K562 (cell line): ENCODE results near the gene ZBTB46. TPM values are rescaled to one million over a fixed set of nuclear protein-coding genes. Genes with fewer than 3 reads are reported as not detected.
A peak's percentile ranks its signal among the peaks of the same experiment; 100 is the strongest.

Source experiments
- ATAC-seq: fragments of 200-7000 bp; cut with Tn5 transposase; 3 replicates; pipeline ENCODE4 v1.9.1; 2020; ENCODE audit warnings: moderate library complexity
- BruUV-seq: library from RNA; stranded (reverse); fragments of 400-500 nt; replicated peaks from 2 replicates; lab custom pipeline; 2021; lab: Mats Ljungman, UMichigan
- CTCF ChIA-PET: fragments of 300-600 bp; formaldehyde crosslinking; extraction: SDS; loops from one replicate; lab custom pipeline; 2021; ENCODE audit warnings: low intra/inter-chr PET ratio; lab: Yijun Ruan, JAX
- POLR2A ChIA-PET: fragments of 300-600, 350-650 bp; sonication (Branson Sonifier 250); formaldehyde crosslinking; extraction: SDS; loops from one replicate; lab custom pipeline; 2021; ENCODE audit warnings: antibody characterized with exemption, inconsistent platforms; lab: Yijun Ruan, JAX
- DNase-seq, 4 experiments: peaks; one replicate each; pipeline versions ENCODE4 v3.0.0 to v3.0.0-alpha.2; 2011 to 2018; ENCODE audit warnings: low spot score in 3 of 4, mixed read lengths in 3 of 4; ENCODE audit errors: extremely low read depth in 1 of 4
- FAIRE-seq: peaks from 2 replicates; lab custom pipeline; 2011; peaks lifted over from hg19 to GRCh38; lab: Jason Lieb, UNC
- H2AFZ ChIP-seq: 2 replicates; pipeline ENCODE4 v1.6.0; 2011; ENCODE audit warnings: low read depth, low read length, control low read depth, inconsistent platforms
- H3K27ac ChIP-seq: fragments of 200-600 bp; 3 replicates; pipeline ENCODE4 v1.8.0; 2011; ENCODE audit warnings: low read depth, mild to moderate bottlenecking, control low read depth, inconsistent platforms, low read length, moderate library complexity, mixed read lengths; ENCODE audit errors: extremely low read depth
- H3K27me3 ChIP-seq, 2 experiments: fragments of 300-600 bp in 1 of 2; 2 replicates in 1 of 2; 3 replicates in 1 of 2; pipeline versions ENCODE4 v1.6.0 to v1.8.0; 2011; ENCODE audit warnings: inconsistent platforms in 2 of 2, low read length in 2 of 2, mild to moderate bottlenecking in 1 of 2, mixed read lengths in 1 of 2, moderate library complexity in 1 of 2; ENCODE audit not compliant: control insufficient read depth in 2 of 2, insufficient read depth in 2 of 2
- H3K36me3 ChIP-seq: fragments of 300-600 bp; 3 replicates; pipeline ENCODE4 v1.8.0; 2011; ENCODE audit warnings: mild to moderate bottlenecking, low read length, inconsistent platforms; ENCODE audit not compliant: control insufficient read depth, insufficient read depth
- H3K4me1 ChIP-seq, 2 experiments: fragments of 200-600 bp in 1 of 2; replicated peaks in 1 of 2; 2 replicates in 1 of 2; 3 replicates in 1 of 2; pipeline versions ENCODE4 v1.5.1 to v1.8.0; 2011; ENCODE audit warnings: inconsistent platforms in 2 of 2, low read length in 2 of 2, mild to moderate bottlenecking in 1 of 2, mixed read lengths in 1 of 2, moderate library complexity in 1 of 2; ENCODE audit not compliant: control insufficient read depth in 2 of 2, insufficient read depth in 2 of 2
- H3K4me2 ChIP-seq: 2 replicates; pipeline ENCODE4 v1.6.1; 2011; ENCODE audit warnings: low read length, control low read depth, inconsistent platforms, mixed read lengths; ENCODE audit not compliant: insufficient read depth
- H3K4me3 ChIP-seq: fragments of 200-600 bp; sonication (generic), shearing (Covaris generic); 2 replicates; pipeline ENCODE4 v1.5.1; 2016; ENCODE audit warnings: control low read depth, inconsistent platforms
- H3K79me2 ChIP-seq: fragments of 200-600 bp; 3 replicates; pipeline ENCODE4 v1.8.0; 2011; ENCODE audit warnings: low read length, inconsistent platforms; ENCODE audit not compliant: control insufficient read depth, insufficient read depth
- H3K9ac ChIP-seq, 2 experiments: 2 replicates each; pipeline versions ENCODE4 v1.6.0 to v1.6.1; 2011; ENCODE audit warnings: low read depth in 2 of 2, low read length in 2 of 2, control low read depth in 1 of 2, inconsistent platforms in 1 of 2, mild to moderate bottlenecking in 1 of 2, mixed read lengths in 1 of 2; ENCODE audit not compliant: insufficient read depth in 1 of 2
- H3K9me1 ChIP-seq: one replicate; pipeline ENCODE4 v1.6.0; 2011; ENCODE audit warnings: inconsistent platforms, mild to moderate bottlenecking, low read length, moderate library complexity; ENCODE audit not compliant: control insufficient read depth, insufficient read depth
- H3K9me3 ChIP-seq: replicated peaks from 2 replicates; pipeline ENCODE4 v1.5.1; 2011; ENCODE audit warnings: low read depth, low read length, inconsistent platforms; ENCODE audit not compliant: control insufficient read depth, insufficient read depth
- H4K20me1 ChIP-seq: replicated peaks from 2 replicates; pipeline ENCODE4 v1.6.1; 2011; ENCODE audit warnings: low read length, inconsistent platforms, mixed read lengths; ENCODE audit not compliant: control insufficient read depth, insufficient read depth
- CBX3 ChIP-seq, 2 experiments: IDR thresholded peaks; 1 replicate in 1 of 2; 2 replicates in 1 of 2; pipeline ENCODE4 v1.6.1; 2012; ENCODE audit warnings: inconsistent platforms in 2 of 2, low read length in 2 of 2, borderline replicate concordance in 1 of 2, control low read depth in 1 of 2
- SMAD1 ChIP-seq: fragments of 150-350 bp; IDR thresholded peaks from 2 replicates; pipeline ENCODE4 v1.6.1; 2014; ENCODE audit warnings: low read length, low read depth; ENCODE audit not compliant: partially characterized antibody
- TRIM24 ChIP-seq, 2 experiments: fragments of 450-650 bp; IDR thresholded peaks; 2 replicates each; pipeline ENCODE4 v1.6.1; 2016
- TRIM28 ChIP-seq: fragments of 450-650 bp; IDR thresholded peaks from 2 replicates; pipeline ENCODE4 v1.6.1; 2017
- ZNF280A ChIP-seq: fragments of 450-650 bp; IDR thresholded peaks from 2 replicates; pipeline ENCODE4 v1.6.1; 2018; ENCODE audit warnings: mild to moderate bottlenecking, low read depth; ENCODE audit not compliant: partially characterized antibody
- ZNF384 ChIP-seq: IDR thresholded peaks from 2 replicates; pipeline ENCODE4 v1.6.1; 2012; ENCODE audit warnings: low read depth, low read length, improper control_type of control experiment
- WGBS: fragments of 100-300 bp; shearing (Covaris generic); methylation state at CpG from one replicate; pipeline ENCODE4 v1.1.6; 2016; ENCODE audit warnings: low coverage, mixed read lengths; ENCODE audit not compliant: insufficient coverage; ENCODE audit errors: missing lambda C conversion rate; 5-methylcytosine and 5-hydroxymethylcytosine counted together
- in situ Hi-C: fragments of 300-500 bp; cut with MboI; formaldehyde crosslinking; loops from 4 replicates; pipeline ENCODE4 v1.15.0; 2018; ENCODE audit warnings: inconsistent platforms, mixed read lengths
- intact Hi-C: fragments of 100-400 bp; cut with micrococcal nuclease; formaldehyde crosslinking; loops from 2 replicates; pipeline ENCODE4 v1.14.2; 2022
- polyA plus RNA-seq, 8 experiments: library from polyadenylated mRNA; depleted of rRNA in 4 of 8; stranded (reverse) in 5 of 8; unstranded in 3 of 8; fragments of >200 nt; fragmentation: Nextera tagmentation in 2 of 8; fragmentation: Illumina TruSeq in 1 of 8; extraction: Ambion mirVana in 2 of 8; extraction: Trizol in 1 of 8; gene quantifications; 2 replicates each; pipeline versions ENCODE4 v1.2.1 to v1.2.3, GENCODE V29; 2011 to 2014; ENCODE audit warnings: inconsistent platforms in 1 of 8, missing spikeins in 1 of 8
- total RNA-seq, 7 experiments: library from RNA; depleted of rRNA in 6 of 7; stranded (reverse); fragments of >200 nt in 6 of 7; fragmentation: Illumina TruSeq in 2 of 7; extraction: Trizol in 2 of 7; gene quantifications; 2 replicates each; pipeline versions ENCODE4 v1.2.1 to v1.2.3, GENCODE V29; 2011 to 2021; ENCODE audit warnings: low replicate concordance in 1 of 7

Gene ZBTB46
- total and polyA plus RNA-seq, 9 of the 15 experiments (the other 6 are each of a cell fraction or from before 2014, with no cell fraction given), result 0.29 to 4.1 (median 1.1) TPM

DNA sequence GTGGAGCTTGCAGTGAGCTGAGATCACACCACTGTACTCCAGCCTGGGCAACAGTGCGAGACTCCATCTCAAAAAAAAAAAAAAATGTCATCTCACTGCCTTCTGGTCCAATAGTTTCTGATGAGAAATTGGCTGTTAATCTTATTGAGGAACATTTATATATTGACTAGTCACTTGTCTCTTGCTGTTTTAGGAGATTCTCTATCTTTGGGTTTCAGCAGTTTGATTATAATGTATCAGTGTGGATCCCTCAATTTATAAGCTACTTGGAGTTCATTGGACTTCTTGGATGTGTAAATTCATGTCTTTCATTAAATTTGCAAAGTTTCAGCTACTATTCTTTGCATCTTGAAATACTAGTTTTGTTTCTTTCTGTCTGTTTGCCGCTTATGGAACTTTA is 112.1 kb downstream of the ZBTB46 start:
- H3K9me3 ChIP-seq, result peaks cover 22% of the 10 kb centered on the region
- H3K9ac ChIP-seq, result no peak overlapping the region
- H3K36me3 ChIP-seq, result peaks cover 62% of the 10 kb centered on the region
- ChIA-PET CTCF (no interaction called here), POLR2A (interaction anchor here (0.7 to 1.2 kb wide), 3 partner anchors 9 to 114 kb away, joined by 3 to 5 read pairs (median 3); partner anchors contain the start of genes ARFRP1 and ZGPAT)
- H3K4me2 ChIP-seq, result no peak overlapping the region
- H3K4me3 ChIP-seq, result no peak overlapping the region
- WGBS, result 94% methylated on average over 1 of the region's 2 CpGs
- H2AFZ ChIP-seq, result no peak overlapping the region
- FAIRE-seq, result no peak
- no peaks in the 10 kb centered on the region for H3K9me1 ChIP-seq
- no peak overlapping the region for H3K27ac ChIP-seq
- no peak for ATAC-seq
- in situ Hi-C loops (no loop called here), intact Hi-C loops (no loop called here)
- no peaks in the 10 kb centered on the region; a peak in 1 of 5 replicates for H3K4me1 ChIP-seq
- TF ChIP-seq CBX3 (IDR thresholded peaks at IDR 0.05; ENCODE audit: borderline replicate concordance in 1 of 2, low read length in 2 of 2) (peak in 1 of 2 experiments; percentile 82; a peak in 2 of 3 replicates), ZNF384 (peak; percentile 59; the same call in 1 of the 2 replicates), SMAD1 (no peak), TRIM28 (peak; percentile 97), TRIM24 (IDR thresholded peaks at IDR 0.05) (peak in 1 of 2 experiments; percentile 52; a peak in 1 of 4 replicates), ZNF280A (peak; percentile 83)
- BruUV-seq, result no TSS peak
- DNase-seq, result no peak
- H4K20me1 ChIP-seq, result no peaks in the 10 kb centered on the region
- peaks cover 34% of the 10 kb centered on the region; the same call in 2 of the 3 replicates for H3K79me2 ChIP-seq
- no peaks in the 10 kb centered on the region for H3K27me3 ChIP-seq
